Pancreas (tissue), 10 donors: ENCODE measurements around the gene DLGAP4. TPM values are rescaled to one million over a fixed set of nuclear protein-coding genes. Genes with fewer than 3 reads are reported as not detected.

Experiments used
- ATAC-seq, 4 donors: fragments of 200-7000 bp; cut with Tn5 transposase; one replicate each; pipeline versions ENCODE4 v1.8.0 to v1.9.1; 2020; ENCODE audit warnings: mild to moderate bottlenecking in 4 of 4, moderate library complexity in 4 of 4
- DNase-seq, 6 donors: peaks; one replicate each; pipeline ENCODE4 v3.0.0-alpha.2; 2020
- FAIRE-seq: peaks from 2 replicates; lab custom pipeline; 2012; peaks lifted over from hg19 to GRCh38; lab: Jason Lieb, UNC
- H3K27ac ChIP-seq, 4 donors: fragments of 200-600 bp; sonication (generic); 1 replicate in 3 of 4; 2 replicates in 1 of 4; pipeline versions ENCODE4 v1.5.0 to v1.8.0; 2020
- H3K27me3 ChIP-seq, 4 donors: fragments of 200-600 bp; one replicate each; pipeline ENCODE4 v1.8.0; 2021
- H3K36me3 ChIP-seq, 3 donors: fragments of 200-600 bp; sonication (generic) in 1 of 3; one replicate each; pipeline versions ENCODE4 v1.5.0 to v1.8.0; 2020 to 2021
- H3K4me1 ChIP-seq, 3 donors: fragments of 200-600 bp; one replicate each; pipeline ENCODE4 v1.8.0; 2021
- H3K4me3 ChIP-seq, 4 donors: fragments of 200-600 bp; sonication (generic) in 2 of 4; one replicate each; pipeline versions ENCODE4 v1.5.0 to v1.8.0; 2020 to 2021
- H3K9me3 ChIP-seq, 4 donors: fragments of 200-600 bp; one replicate each; pipeline ENCODE4 v1.8.0; 2021
- CTCF ChIP-seq, 4 donors: fragments of 200-600 bp; sonication (generic) in 3 of 4; IDR thresholded peaks; one replicate each; pipeline versions ENCODE4 v1.5.0 to v1.8.0; 2021; ENCODE audit warnings: antibody characterized with exemption in 4 of 4
- WGBS, 2 donors: extraction: QIAGEN DNeasy Blood & Tissue Kit; methylation state at CpG; one replicate each; pipeline ENCODE4 v1.1.7; 2013; 5-methylcytosine and 5-hydroxymethylcytosine counted together
- intact Hi-C, 3 donors: fragments of 100-400 bp; cut with DNase I; formaldehyde crosslinking; loops; one replicate each; pipeline versions ENCODE4 v1.11.1 to v1.14.2; 2022
- polyA plus RNA-seq, 2 donors: library from polyadenylated mRNA; stranded (reverse); fragments of 200-250 nt; gene quantifications; one replicate each; pipeline ENCODE4 v1.2.3, GENCODE V29; 2013
- total RNA-seq, 6 donors: library from RNA; stranded (reverse); fragmentation: NEBNext Ultra II Directional in 4 of 6; extraction: Animal tissue kit (Norgen Biotek cat#: 25700) in 4 of 6; gene quantifications; one replicate each; pipeline versions ENCODE4 v1.2.1 to v1.2.4, GENCODE V29; 2021 to 2023
- donor health status: healthy with polysubstance abuse.
- donor health status: DM: no; HTN: no; CAD: no; lungs with moderate emphysema.
- donor health status: DM: no; HTN: no; CAD: no.
- donor health status: control.
- donor health status: control.
- donor health status: Bipolar disorder and iron deficiency.
- donor health status: DM: yes; HTN: yes; CAD: no.
- donor health status: DM: no; HTN: no; CAD: no.
- donor health status: DM: no; HTN: no; CAD: no.
- donor health status: DM: yes; HTN: yes; CAD: no.

The DLGAP4 gene
- total and polyA plus RNA-seq, 8 donors: 28.6 to 49.5 (median 42.6) TPM

DNA sequence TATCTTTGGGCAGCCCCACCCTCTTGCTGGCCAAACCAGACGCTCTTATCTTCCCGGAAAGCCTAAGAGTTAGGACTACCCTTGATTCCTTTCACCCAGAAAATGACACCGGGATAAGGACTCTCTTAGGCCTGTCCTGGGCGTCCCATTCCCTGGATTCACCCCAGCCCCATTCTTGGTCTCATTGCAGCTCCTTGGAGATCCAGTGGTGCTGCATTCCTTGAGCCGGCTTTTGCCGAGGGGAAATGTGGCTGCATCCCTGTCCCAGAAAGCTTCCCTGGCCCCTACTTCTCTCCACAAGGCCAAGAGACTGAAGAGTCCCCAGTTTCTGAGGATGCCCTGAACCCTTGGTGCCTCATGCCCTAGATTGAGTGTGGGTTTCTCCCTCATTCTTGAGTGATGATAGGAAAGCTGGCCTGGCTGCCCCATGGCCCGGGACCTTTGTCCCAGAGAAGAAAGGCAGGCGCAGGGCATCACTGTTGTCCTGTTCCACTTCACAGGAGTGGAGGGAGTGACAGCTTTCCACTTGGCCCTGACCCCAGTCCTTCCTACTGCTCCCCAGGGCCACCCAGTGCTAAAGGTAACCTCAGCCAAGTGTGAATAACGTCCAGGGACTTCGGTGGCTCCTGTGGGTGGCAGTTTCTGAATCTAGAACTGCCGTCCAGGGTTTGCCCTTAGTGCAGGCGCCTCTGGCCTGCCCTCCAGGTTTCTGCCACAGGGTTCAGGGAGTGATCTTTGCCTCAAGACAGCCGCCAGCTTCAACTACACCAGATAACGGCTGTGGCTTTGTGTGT lies 192.4 kb downstream of the DLGAP4 start:
- peaks cover 0 to 14% (median 8%) of the 10 kb centered on the region in 3 donors for H3K4me1 ChIP-seq
- DNase-seq (no peak), ATAC-seq (no peak), FAIRE-seq (no peak)
- no peaks in the 10 kb centered on the region for H3K9me3 ChIP-seq
- intact Hi-C loops: no loop called here
- H3K27ac ChIP-seq: peak overlapping the region in 2 of 4 donors; percentile 9 to 50
- no peaks in the 10 kb centered on the region for H3K27me3 ChIP-seq
- peaks cover 0 to 28% (median 7%) of the 10 kb centered on the region in 3 donors for H3K36me3 ChIP-seq
- WGBS, 2 donors: 77 to 79% methylated on average over 14 of the region's 14 CpGs
- H3K4me3 ChIP-seq: no peak overlapping the region
- no peak for TF ChIP-seq CTCF (IDR thresholded peaks at IDR 0.05)

DNA sequence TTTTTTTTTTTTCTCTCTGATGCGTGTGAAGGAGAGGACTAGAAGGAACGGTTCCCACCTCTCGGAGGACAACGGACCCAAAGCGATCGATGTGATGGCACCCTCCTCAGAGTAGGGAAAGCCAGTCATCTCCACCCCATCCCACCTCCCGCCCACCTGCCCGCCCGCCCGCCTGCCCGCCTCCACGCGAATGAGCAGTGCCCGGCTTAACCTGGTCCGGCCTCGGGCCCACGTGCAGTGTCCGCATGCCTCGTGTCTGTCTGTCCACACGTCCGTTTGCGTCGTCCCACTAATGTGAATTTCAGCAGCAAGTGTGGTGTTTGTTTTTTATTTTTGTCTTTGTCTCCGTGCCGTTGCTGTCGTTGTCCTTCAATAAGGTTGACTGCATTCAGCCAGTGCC lies 193.1 kb downstream of the DLGAP4 start:
- no peak overlapping the region for H3K4me3 ChIP-seq
- no peak overlapping the region for H3K27ac ChIP-seq
- FAIRE-seq (no peak), DNase-seq (no peak), ATAC-seq (no peak)
- WGBS, 2 donors: 93 to 94% methylated on average over 26 of the region's 26 CpGs
- peaks cover 0 to 35% (median 7%) of the 10 kb centered on the region in 3 donors for H3K36me3 ChIP-seq
- intact Hi-C loops: no loop called here
- H3K9me3 ChIP-seq: no peaks in the 10 kb centered on the region
- H3K4me1 ChIP-seq: peaks cover 0 to 11% (median 8%) of the 10 kb centered on the region in 3 donors
- no peaks in the 10 kb centered on the region for H3K27me3 ChIP-seq
- TF ChIP-seq CTCF (IDR thresholded peaks at IDR 0.05): no peak

DNA sequence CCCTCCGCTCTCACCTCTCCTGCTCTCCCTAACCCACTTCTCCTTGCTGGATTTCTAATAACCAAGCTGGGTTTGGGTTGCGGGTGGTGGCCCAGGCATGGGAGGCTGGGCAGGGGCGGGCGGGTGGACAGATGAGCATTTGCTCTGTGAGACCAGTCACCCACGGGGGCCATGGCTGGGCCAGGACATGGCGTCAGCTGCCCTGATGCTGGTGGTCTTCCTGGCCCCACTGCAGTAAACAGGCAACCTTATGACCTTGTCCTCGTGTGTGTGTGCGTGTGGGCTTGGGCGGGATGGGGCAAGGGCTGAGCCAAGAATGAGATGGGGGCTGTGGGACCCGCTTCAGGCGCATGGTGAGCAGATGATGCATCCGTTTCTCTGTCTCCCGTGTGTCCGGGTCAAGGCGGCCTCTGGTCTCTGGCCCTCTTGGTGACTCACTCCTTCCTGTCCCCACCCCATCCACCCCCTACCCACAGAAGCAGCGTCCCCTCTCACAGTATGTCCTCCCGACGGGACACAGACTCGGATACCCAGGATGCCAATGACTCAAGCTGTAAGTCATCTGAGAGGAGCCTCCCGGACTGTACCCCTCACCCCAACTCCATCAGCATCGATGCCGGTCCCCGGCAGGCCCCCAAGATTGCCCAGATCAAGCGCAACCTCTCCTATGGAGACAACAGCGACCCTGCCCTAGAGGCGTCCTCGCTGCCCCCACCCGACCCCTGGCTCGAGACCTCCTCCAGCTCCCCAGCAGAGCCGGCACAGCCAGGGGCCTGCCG lies 193.8 kb downstream of the DLGAP4 start:
- peaks cover 0 to 38% (median 7%) of the 10 kb centered on the region in 3 donors for H3K36me3 ChIP-seq
- ATAC-seq: no peak
- H3K4me1 ChIP-seq: peaks cover 0 to 10% (median 8%) of the 10 kb centered on the region in 3 donors
- H3K4me3 ChIP-seq: no peak overlapping the region
- no peaks in the 10 kb centered on the region for H3K27me3 ChIP-seq
- H3K27ac ChIP-seq: no peak overlapping the region
- intact Hi-C loops: no loop called here
- no peak for DNase-seq
- WGBS, 2 donors: 91 to 92% methylated on average over 30 to 31 of the region's 31 CpGs
- no peak for TF ChIP-seq CTCF (IDR thresholded peaks at IDR 0.05)
- FAIRE-seq: no peak
- H3K9me3 ChIP-seq: no peaks in the 10 kb centered on the region

DNA sequence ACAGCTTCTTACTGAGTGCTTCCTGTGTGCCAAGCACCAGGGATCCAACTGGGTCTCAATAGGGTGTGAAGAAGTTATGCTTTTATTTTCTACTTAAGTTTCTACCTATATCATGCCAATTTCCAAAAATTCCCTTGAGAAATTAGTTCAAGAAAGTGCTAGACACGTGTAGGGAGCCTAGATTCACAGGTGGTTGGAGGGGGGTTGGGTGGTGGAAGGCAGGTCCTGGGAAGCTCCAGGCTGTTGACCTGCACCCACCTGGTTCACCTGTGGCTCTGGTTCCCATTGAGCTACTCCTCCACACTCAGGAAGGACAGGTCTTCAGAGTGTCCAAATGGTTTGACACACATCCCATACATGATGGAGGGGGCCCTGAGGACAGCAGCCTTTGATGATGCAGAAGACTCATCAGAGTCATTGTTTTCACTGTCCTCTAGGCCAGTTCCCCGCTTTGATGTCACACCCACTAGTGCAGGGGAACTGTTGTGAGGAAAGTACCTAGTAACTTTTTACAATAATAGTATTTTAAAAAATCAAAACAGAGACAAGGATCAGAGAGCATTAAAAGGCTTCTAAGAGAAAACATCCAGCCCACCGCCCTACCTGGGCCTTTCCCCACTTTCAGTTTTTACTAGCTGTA lies 195.3 kb downstream of the DLGAP4 start:
- no peaks in the 10 kb centered on the region for H3K9me3 ChIP-seq
- H3K36me3 ChIP-seq: peaks cover 5 to 45% (median 7%) of the 10 kb centered on the region in 3 donors
- no peak for ATAC-seq
- DNase-seq: no peak
- no peaks in the 10 kb centered on the region for H3K27me3 ChIP-seq
- intact Hi-C loops: no loop called here
- no peak for FAIRE-seq
- WGBS, 2 donors: 69 to 77% methylated on average over 3 of the region's 3 CpGs
- H3K27ac ChIP-seq: no peak overlapping the region
- TF ChIP-seq CTCF (IDR thresholded peaks at IDR 0.05): no peak
- H3K4me1 ChIP-seq: peaks cover 0 to 10% (median 8%) of the 10 kb centered on the region in 3 donors
- H3K4me3 ChIP-seq: no peak overlapping the region
